Skeletal muscle tissue (tissue), 4 donors: ENCODE data around the gene KCNK2. TPM values are rescaled to one million over a fixed set of nuclear protein-coding genes. Genes with fewer than 3 reads are reported as not detected.

Experiments used
- H3K27ac ChIP-seq: one replicate; pipeline ENCODE4 v1.7.0; 2013; ENCODE audit warnings: mild to moderate bottlenecking, low read depth, low read length, inconsistent platforms
- H3K27me3 ChIP-seq, 3 donors: one replicate each; pipeline ENCODE4 v1.7.0; 2013; ENCODE audit warnings: low read length in 3 of 3; ENCODE audit not compliant: control insufficient read depth in 3 of 3, insufficient read depth in 3 of 3
- H3K36me3 ChIP-seq, 3 donors: one replicate each; pipeline ENCODE4 v1.7.0; 2013; ENCODE audit warnings: low read length in 3 of 3; ENCODE audit not compliant: control insufficient read depth in 3 of 3, insufficient read depth in 3 of 3
- H3K4me1 ChIP-seq, 3 donors: one replicate each; pipeline ENCODE4 v1.7.0; 2013; ENCODE audit warnings: low read length in 3 of 3, mild to moderate bottlenecking in 3 of 3; ENCODE audit not compliant: control insufficient read depth in 3 of 3, insufficient read depth in 3 of 3
- H3K4me3 ChIP-seq, 3 donors: one replicate each; pipeline ENCODE4 v1.7.0; 2013; ENCODE audit warnings: low read length in 3 of 3
- H3K9ac ChIP-seq, 3 donors: one replicate each; pipeline ENCODE4 v1.7.0; 2013; ENCODE audit warnings: low read length in 3 of 3, mild to moderate bottlenecking in 3 of 3, moderate library complexity in 2 of 3, low read depth in 1 of 3
- H3K9me3 ChIP-seq, 3 donors: one replicate each; pipeline ENCODE4 v1.7.0; 2013; ENCODE audit warnings: low read length in 3 of 3; ENCODE audit not compliant: control insufficient read depth in 3 of 3
- total RNA-seq: library from RNA; depleted of rRNA; stranded (reverse); fragments of >200 nt; gene quantifications from one replicate; pipeline ENCODE4 v1.2.3, GENCODE V29; 2014
- donor health status: Osteomylitis.

The KCNK2 gene
- total RNA-seq, 1 donor from 2014 or later: 2.6 TPM

GRCh38 chr1:215228193-215228592, 145.7 kb downstream of the KCNK2 start:
- Histone ChIP-seq H3K9me3 (no peaks in the 10 kb centered on the region), H3K9ac (no peak overlapping the region), H3K4me3 (no peak overlapping the region), H3K27ac (no peak overlapping the region), H3K4me1 (no peaks in the 10 kb centered on the region), H3K36me3 (no peaks in the 10 kb centered on the region), H3K27me3 (no peaks in the 10 kb centered on the region)

DNA sequence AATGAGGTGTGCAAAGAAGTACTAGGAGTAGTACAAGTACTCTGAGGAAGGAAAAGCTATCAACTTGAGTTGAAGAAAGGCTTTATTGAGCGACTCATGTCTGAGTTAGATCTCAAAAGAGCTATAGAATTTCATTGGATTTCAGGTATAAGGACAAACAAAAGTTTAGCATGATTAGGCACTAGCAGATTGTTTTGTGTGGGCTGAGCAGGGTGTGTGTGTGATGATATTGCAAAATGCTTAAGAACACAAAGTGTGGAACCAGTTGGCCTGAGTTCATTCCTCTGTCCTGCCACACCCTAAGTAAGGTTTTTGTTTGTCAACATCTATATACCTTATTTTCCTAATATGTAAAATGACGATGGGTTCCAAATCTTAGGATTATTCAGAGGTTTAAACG, 158.9 kb downstream of the KCNK2 start:
- Histone ChIP-seq H3K9me3 (no peaks in the 10 kb centered on the region), H3K9ac (no peak overlapping the region), H3K27ac (no peak overlapping the region), H3K27me3 (no peaks in the 10 kb centered on the region), H3K4me1 (no peaks in the 10 kb centered on the region), H3K4me3 (no peak overlapping the region), H3K36me3 (no peaks in the 10 kb centered on the region)

DNA sequence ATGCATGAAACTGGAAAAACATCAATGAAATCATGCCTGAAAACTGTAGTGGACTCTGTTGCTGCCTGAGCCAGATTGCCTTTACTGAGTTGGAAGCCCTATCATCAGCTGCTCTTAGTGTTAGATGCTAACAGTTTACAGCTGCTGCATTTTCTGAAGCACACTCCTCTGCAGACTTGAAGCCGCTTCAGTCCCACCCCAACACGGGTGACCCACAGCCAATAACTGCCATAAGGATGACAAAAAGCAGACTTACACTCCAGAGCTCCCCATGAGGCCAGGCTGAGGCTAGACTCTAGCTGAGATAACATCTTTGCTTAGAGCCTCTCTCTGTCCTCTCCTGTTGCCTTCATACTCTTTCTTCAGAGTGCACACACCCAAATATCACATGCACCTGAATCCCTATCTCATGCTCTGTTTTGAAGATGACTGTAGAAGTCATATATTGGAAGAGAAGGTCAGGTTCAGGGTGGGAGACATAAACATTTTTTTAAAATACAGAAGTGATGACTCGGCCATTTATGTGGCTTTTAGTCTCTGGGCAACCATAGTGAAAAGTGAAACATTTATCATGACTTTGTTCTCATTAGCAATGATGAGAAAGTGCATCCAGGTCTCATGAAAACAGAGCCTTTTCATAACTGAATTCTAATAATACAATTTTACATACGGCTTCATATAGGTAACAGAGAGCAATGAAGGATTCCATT, 161.0 kb downstream of the KCNK2 start:
- no peaks in the 10 kb centered on the region for H3K27me3 ChIP-seq
- H3K36me3 ChIP-seq: no peaks in the 10 kb centered on the region
- H3K4me3 ChIP-seq: no peak overlapping the region
- H3K27ac ChIP-seq: no peak overlapping the region
- H3K9me3 ChIP-seq: no peaks in the 10 kb centered on the region
- H3K9ac ChIP-seq: no peak overlapping the region
- H3K4me1 ChIP-seq: no peaks in the 10 kb centered on the region

DNA sequence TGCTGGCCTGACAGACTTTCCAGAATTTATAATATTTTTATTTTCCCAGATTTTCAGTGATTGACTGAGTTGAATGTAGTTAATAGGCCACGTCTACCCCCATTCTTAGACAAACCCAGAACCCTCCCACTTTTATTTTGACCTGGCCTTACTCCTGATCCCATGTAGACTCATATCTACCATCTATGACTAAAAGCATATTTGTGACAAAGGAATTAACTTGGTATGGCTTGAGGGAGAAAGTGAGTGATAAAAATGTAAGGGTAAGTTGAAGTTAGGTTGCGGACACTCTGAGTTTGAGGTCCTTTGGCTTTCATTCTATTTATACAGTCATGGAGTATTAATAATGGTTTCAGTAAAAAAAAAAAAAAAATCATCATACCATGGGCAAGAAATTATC, 168.4 kb downstream of the KCNK2 start:
- Histone ChIP-seq H3K27me3 (no peaks in the 10 kb centered on the region), H3K27ac (no peak overlapping the region), H3K9ac (no peak overlapping the region), H3K9me3 (no peaks in the 10 kb centered on the region), H3K4me3 (no peak overlapping the region), H3K4me1 (no peaks in the 10 kb centered on the region), H3K36me3 (no peaks in the 10 kb centered on the region)

- H3K4me1 ChIP-seq: no peaks in the 10 kb centered on the region
- no peaks in the 10 kb centered on the region for H3K27me3 ChIP-seq
- no peak overlapping the region for H3K27ac ChIP-seq
- H3K36me3 ChIP-seq: no peaks in the 10 kb centered on the region
- H3K4me3 ChIP-seq: no peak overlapping the region
- H3K9me3 ChIP-seq: no peaks in the 10 kb centered on the region
- H3K9ac ChIP-seq: no peak overlapping the region
These were observed 168.9 kb downstream of the KCNK2 start for GRCh38 chr1:215251428-215251827.

DNA sequence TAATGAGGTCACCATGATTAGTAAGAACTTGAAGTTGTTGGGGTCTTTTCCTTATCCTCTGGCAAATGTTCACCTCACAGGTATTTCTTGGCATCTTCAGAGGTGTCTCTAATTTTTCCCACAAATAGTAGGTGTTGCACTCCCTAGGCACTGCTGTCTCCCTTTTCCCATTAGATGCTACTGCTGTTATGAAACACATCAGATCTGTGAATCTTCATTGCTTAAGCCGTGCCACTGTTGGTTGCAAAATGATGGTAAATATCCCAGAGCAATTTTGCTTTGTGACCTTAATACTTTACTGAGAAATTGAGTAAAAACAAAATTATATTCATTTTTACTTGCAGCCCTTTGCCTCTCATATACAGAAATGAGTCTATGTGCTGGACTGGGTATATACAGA, 169.6 kb downstream of the KCNK2 start:
- H3K36me3 ChIP-seq: no peaks in the 10 kb centered on the region
- H3K9ac ChIP-seq: no peak overlapping the region
- H3K27me3 ChIP-seq: no peaks in the 10 kb centered on the region

DNA sequence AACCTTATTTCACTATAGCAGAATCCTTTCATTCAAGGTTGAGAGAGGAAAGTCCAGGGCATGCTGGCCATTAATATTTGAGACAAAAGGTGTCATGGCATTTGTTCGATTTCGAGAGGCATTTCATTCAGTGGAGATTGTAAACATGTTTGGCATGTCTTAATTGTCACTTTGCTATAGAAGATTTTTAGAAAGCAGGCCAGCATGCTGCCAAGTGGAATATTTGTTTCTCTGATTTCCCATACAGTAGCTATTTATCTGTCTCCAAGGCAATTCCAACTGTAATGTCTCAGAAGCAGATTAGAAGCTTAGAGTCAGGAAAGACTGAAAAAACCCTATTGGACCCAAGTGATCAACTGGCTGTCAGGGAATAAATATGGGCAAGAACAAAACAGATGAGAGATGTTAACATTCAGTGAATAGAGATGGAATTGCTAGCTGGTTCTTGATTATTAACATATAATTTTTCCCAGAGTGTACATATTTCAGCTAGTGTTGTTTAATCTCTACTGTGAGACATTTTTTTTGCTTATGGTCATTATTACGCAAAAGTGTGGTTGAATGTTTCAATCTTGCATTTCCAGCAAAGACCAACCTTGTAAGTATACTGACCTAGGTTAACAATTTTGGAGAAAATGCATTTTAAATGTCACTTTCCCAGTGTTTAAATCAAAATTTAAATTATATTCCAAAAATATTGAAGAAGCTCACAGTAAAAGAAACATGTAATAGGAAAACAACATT, 174.6 kb downstream of the KCNK2 start:
- H3K36me3 ChIP-seq: no peaks in the 10 kb centered on the region
- no peaks in the 10 kb centered on the region for H3K27me3 ChIP-seq
- H3K9me3 ChIP-seq: no peaks in the 10 kb centered on the region
- H3K9ac ChIP-seq: no peak overlapping the region
- no peaks in the 10 kb centered on the region for H3K4me1 ChIP-seq
- H3K27ac ChIP-seq: no peak overlapping the region
- no peak overlapping the region for H3K4me3 ChIP-seq

More for the DNA sequence above, 169.6 kb downstream of the KCNK2 start:
- H3K4me3 ChIP-seq: no peak overlapping the region
- H3K4me1 ChIP-seq: no peaks in the 10 kb centered on the region
- no peaks in the 10 kb centered on the region for H3K9me3 ChIP-seq
- no peak overlapping the region for H3K27ac ChIP-seq

- no peak overlapping the region for H3K4me3 ChIP-seq
- H3K9me3 ChIP-seq: no peaks in the 10 kb centered on the region
- H3K4me1 ChIP-seq: no peaks in the 10 kb centered on the region
- no peaks in the 10 kb centered on the region for H3K27me3 ChIP-seq
- no peak overlapping the region for H3K9ac ChIP-seq
- H3K27ac ChIP-seq: no peak overlapping the region
- H3K36me3 ChIP-seq: no peaks in the 10 kb centered on the region
These were observed 178.2 kb downstream of the KCNK2 start for GRCh38 chr1:215260711-215261110.

DNA sequence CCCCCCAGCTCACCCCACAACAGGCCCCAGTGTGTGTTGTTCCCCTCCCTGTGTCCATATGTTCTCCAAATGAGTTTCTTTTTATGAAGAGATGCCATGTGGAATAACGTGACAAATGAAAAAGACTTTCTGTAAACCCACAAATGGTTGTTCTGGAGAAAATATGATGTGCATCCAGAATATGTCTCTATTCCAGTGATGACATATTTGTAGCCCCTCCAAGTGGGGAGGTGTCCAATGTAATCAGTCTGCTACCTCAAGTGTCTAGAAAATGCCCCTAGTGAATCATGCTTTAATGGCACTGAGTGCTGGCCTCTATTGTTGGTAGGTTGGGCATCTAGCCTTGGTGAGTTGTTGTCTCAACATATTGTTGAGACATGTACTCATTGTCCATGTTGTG, 179.6 kb downstream of the KCNK2 start:
- no peaks in the 10 kb centered on the region for H3K4me1 ChIP-seq
- H3K36me3 ChIP-seq: no peaks in the 10 kb centered on the region
- no peaks in the 10 kb centered on the region for H3K9me3 ChIP-seq
- no peaks in the 10 kb centered on the region for H3K27me3 ChIP-seq
- H3K9ac ChIP-seq: no peak overlapping the region
- H3K4me3 ChIP-seq: no peak overlapping the region
- H3K27ac ChIP-seq: no peak overlapping the region

- no peak overlapping the region for H3K4me3 ChIP-seq
- no peak overlapping the region for H3K9ac ChIP-seq
- H3K4me1 ChIP-seq: no peaks in the 10 kb centered on the region
- no peaks in the 10 kb centered on the region for H3K36me3 ChIP-seq
- no peak overlapping the region for H3K27ac ChIP-seq
- no peaks in the 10 kb centered on the region for H3K27me3 ChIP-seq
- no peaks in the 10 kb centered on the region for H3K9me3 ChIP-seq
These were observed 181.1 kb downstream of the KCNK2 start for GRCh38 chr1:215263636-215264035.
